Measurements from ENCODE around the gene EXD2.

The EXD2 gene

GRCh38 chr14:69262516-69262915 lies 71.2 kb downstream of the EXD2 start:
- Histone ChIP-seq H3K9ac (no peak overlapping the region), H3K4me2 (ENCODE audit: low read length) (no peak overlapping the region), H3K27me3 (ENCODE audit: control insufficient read depth, insufficient read depth, low read length) (no peaks in the 10 kb centered on the region), H3K36me3 (ENCODE audit: control insufficient read depth, insufficient read depth, low read length) (no peaks in the 10 kb centered on the region), H3K79me2 (no peaks in the 10 kb centered on the region), H3K4me3 (ENCODE audit: low read depth, low read length) (no peak overlapping the region), H3K9me3 (ENCODE audit: control insufficient read depth, low read length) (no peaks in the 10 kb centered on the region), H3K27ac (no peak overlapping the region), H3K4me1 (peaks cover 6% of the 10 kb centered on the region), H2AFZ (no peak overlapping the region)
- no peak for TF ChIP-seq CTCF (IDR thresholded peaks at IDR 0.05)

DNA sequence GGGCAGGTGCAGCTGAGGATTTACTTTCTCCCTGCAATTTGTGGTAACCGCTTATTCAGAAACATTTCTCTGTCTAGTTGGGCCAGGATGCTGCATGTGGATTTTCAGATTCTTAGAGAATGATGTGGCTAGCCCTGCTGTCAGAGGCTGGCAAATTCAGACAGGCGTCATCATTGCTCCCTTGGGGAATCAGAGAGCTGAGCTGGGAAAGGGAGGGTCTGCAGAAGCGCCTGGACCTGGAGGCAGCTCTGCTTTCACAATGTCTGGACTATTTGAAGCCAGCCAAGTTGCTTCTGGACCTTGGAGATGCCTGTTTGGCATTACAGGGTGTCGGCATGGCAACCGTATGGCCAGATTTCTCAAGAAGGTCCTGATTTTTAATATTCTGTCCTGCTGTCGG lies 72.1 kb downstream of the EXD2 start:
- no peak overlapping the region for H3K4me2 ChIP-seq (ENCODE audit: low read length)
- H3K4me1 ChIP-seq = peaks cover 6% of the 10 kb centered on the region
- no peak for TF ChIP-seq CTCF (IDR thresholded peaks at IDR 0.05)
- no peaks in the 10 kb centered on the region for H3K79me2 ChIP-seq
- no peak overlapping the region for H3K4me3 ChIP-seq (ENCODE audit: low read depth, low read length)
- H3K27me3 ChIP-seq (ENCODE audit: control insufficient read depth, insufficient read depth, low read length) = no peaks in the 10 kb centered on the region
- no peaks in the 10 kb centered on the region for H3K9me3 ChIP-seq (ENCODE audit: control insufficient read depth, low read length)
- H3K27ac ChIP-seq = no peak overlapping the region
- H3K36me3 ChIP-seq (ENCODE audit: control insufficient read depth, insufficient read depth, low read length) = no peaks in the 10 kb centered on the region
- no peak overlapping the region for H2AFZ ChIP-seq
- no peak overlapping the region for H3K9ac ChIP-seq

DNA sequence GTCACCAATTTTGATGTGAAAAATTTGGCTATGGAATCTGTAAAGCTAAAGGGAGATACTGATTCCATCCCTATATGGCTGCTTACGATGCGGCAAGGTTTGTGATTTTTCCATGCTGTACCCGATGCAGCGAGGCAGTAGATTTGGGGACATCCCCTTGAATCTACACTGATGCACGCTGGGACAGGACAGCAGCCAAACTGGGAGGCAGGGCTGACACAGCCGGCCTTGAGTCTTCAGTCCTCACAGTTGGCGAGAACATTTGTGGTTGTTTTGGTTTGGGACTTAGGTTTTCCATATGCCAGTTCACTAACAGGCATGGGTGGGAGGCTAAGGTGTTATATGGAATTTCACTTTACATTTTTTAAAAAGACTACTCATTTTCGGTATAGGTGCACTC lies 72.5 kb downstream of the EXD2 start:
- H3K4me3 ChIP-seq (ENCODE audit: low read depth, low read length) = no peak overlapping the region
- no peak for TF ChIP-seq CTCF (IDR thresholded peaks at IDR 0.05)
- no peaks in the 10 kb centered on the region for H3K27me3 ChIP-seq (ENCODE audit: control insufficient read depth, insufficient read depth, low read length)
- H2AFZ ChIP-seq = no peak overlapping the region
- no peak overlapping the region for H3K4me2 ChIP-seq (ENCODE audit: low read length)
- H3K36me3 ChIP-seq (ENCODE audit: control insufficient read depth, insufficient read depth, low read length) = no peaks in the 10 kb centered on the region
- H3K4me1 ChIP-seq = peaks cover 6% of the 10 kb centered on the region
- no peaks in the 10 kb centered on the region for H3K79me2 ChIP-seq
- H3K9me3 ChIP-seq (ENCODE audit: control insufficient read depth, low read length) = no peaks in the 10 kb centered on the region
- H3K9ac ChIP-seq = no peak overlapping the region
- H3K27ac ChIP-seq = no peak overlapping the region

DNA sequence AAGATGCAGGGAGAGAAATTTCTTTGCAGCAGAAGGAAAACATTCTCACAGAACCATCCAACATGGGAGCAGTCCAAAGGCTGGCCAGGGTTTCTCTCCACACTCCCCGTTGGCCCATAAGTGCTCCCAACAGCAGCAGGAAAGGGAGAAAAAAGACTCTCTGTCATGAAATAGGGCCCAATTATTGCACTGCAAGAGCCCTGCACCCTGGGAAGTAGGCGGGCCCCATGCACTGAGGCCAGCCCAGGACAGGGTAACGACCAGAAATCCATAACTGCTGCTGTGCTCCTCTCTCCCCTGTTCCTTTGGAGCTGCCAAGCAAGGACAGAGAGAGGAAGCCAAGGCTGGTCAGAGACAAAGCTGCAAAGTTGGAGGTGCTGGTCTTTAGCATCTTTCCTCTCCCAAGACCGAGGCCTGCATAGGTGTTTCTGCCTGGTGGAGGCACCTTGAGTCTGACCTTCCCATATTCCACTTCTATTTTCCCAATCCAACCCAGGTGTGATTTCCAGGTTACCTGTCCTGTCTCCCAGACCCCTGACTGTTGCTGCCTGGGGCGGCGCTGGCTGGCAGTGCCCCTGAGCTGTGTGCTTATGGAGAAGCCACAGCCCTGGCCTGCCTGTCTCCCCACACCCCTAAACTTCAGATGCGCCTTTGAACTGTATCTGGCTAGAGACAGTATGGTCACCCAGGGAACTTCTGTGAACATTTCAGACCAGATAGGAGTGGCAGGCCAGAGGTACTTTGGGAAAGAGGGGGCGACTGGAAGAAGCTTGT lies 75.5 kb downstream of the EXD2 start:
- H3K27me3 ChIP-seq (ENCODE audit: control insufficient read depth, insufficient read depth, low read length) = no peaks in the 10 kb centered on the region
- H3K27ac ChIP-seq = no peak overlapping the region
- H3K4me1 ChIP-seq = no peaks in the 10 kb centered on the region

More for the DNA sequence above, 75.5 kb downstream of the EXD2 start:
- no peak overlapping the region for H3K9ac ChIP-seq
- no peak for TF ChIP-seq CTCF (IDR thresholded peaks at IDR 0.05)
- H3K79me2 ChIP-seq = no peaks in the 10 kb centered on the region
- no peak overlapping the region for H3K4me3 ChIP-seq (ENCODE audit: low read depth, low read length)
- no peaks in the 10 kb centered on the region for H3K36me3 ChIP-seq (ENCODE audit: control insufficient read depth, insufficient read depth, low read length)
- H3K9me3 ChIP-seq (ENCODE audit: control insufficient read depth, low read length) = no peaks in the 10 kb centered on the region
- H2AFZ ChIP-seq = no peak overlapping the region
- no peak overlapping the region for H3K4me2 ChIP-seq (ENCODE audit: low read length)

All from parathyroid adenoma (tissue), 2 donors.